H1 (cell line): ENCODE results near the gene HS2ST1. TPM values are rescaled to one million over a fixed set of nuclear protein-coding genes. Genes with fewer than 3 reads are reported as not detected.

Experiments used
- CTCF ChIA-PET: fragments of 300-600 bp; sonication (Branson Sonifier 250); formaldehyde crosslinking; loops from one replicate; lab custom pipeline; 2021; ENCODE audit not compliant: partially characterized antibody; lab: Charles Lee
- POLR2A ChIA-PET: fragments of 300-600 bp; sonication (Branson Sonifier 250); formaldehyde crosslinking; loops from one replicate; lab custom pipeline; 2021; ENCODE audit warnings: inconsistent platforms; ENCODE audit not compliant: partially characterized antibody; lab: Charles Lee
- DNase-seq, 2 experiments: peaks; one replicate each; pipeline versions ENCODE4 v3.0.0 to v3.0.0-alpha.2; 2010 to 2022; ENCODE audit warnings: low spot score in 2 of 2, low read depth in 1 of 2, mixed read lengths in 1 of 2
- FAIRE-seq: peaks from 2 replicates; lab custom pipeline; 2011; peaks lifted over from hg19 to GRCh38; lab: Jason Lieb, UNC
- H2AFZ ChIP-seq: 2 replicates; pipeline ENCODE4 v1.8.1; 2012; ENCODE audit warnings: low read length, inconsistent platforms
- H2AK5ac ChIP-seq: 2 replicates; pipeline ENCODE4 v1.6.1; 2013; ENCODE audit warnings: low read depth, low read length
- H2BK120ac ChIP-seq: replicated peaks from 2 replicates; pipeline ENCODE3; 2013; ENCODE audit warnings: low read depth, low read length, inconsistent platforms
- H2BK12ac ChIP-seq: 2 replicates; pipeline ENCODE4 v1.6.1; 2013; ENCODE audit warnings: low read depth, low read length
- H2BK15ac ChIP-seq: 2 replicates; pipeline ENCODE4 v1.6.1; 2013; ENCODE audit warnings: low read length
- H2BK20ac ChIP-seq: 2 replicates; pipeline ENCODE4 v1.6.1; 2013; ENCODE audit warnings: low read length
- H2BK5ac ChIP-seq: 2 replicates; pipeline ENCODE4 v1.6.1; 2013; ENCODE audit warnings: low read depth, low read length
- H3K14ac ChIP-seq: 2 replicates; pipeline ENCODE4 v1.6.1; 2013; ENCODE audit warnings: inconsistent platforms; ENCODE audit not compliant: insufficient read length
- H3K18ac ChIP-seq: 2 replicates; pipeline ENCODE4 v1.6.1; 2013; ENCODE audit warnings: low read length; ENCODE audit errors: extremely low read depth
- H3K23ac ChIP-seq: 2 replicates; pipeline ENCODE4 v1.6.1; 2013; ENCODE audit warnings: inconsistent platforms; ENCODE audit not compliant: insufficient read length
- H3K23me2 ChIP-seq: 2 replicates; pipeline ENCODE4 v1.6.1; 2013; ENCODE audit warnings: low read depth, low read length
- H3K27ac ChIP-seq: 2 replicates; pipeline ENCODE4 v1.6.1; 2011; ENCODE audit warnings: low read depth, low read length, inconsistent platforms
- H3K27me3 ChIP-seq, 4 experiments: replicated peaks in 1 of 4; 1 replicate in 1 of 4; 2 replicates in 3 of 4; pipeline versions ENCODE4 v1.6.1 to v1.8.1; 2011 to 2013; ENCODE audit warnings: low read length in 3 of 4, mild to moderate bottlenecking in 3 of 4, inconsistent platforms in 2 of 4, mixed read lengths in 2 of 4, moderate library complexity in 1 of 4; ENCODE audit not compliant: control insufficient read depth in 3 of 4, insufficient read depth in 3 of 4; ENCODE audit errors: extremely low read depth in 1 of 4
- H3K36me3 ChIP-seq, 4 experiments: 2 replicates each; pipeline versions ENCODE4 v1.6.1 to v1.8.1; 2011 to 2013; ENCODE audit warnings: mild to moderate bottlenecking in 4 of 4, low read length in 3 of 4, moderate library complexity in 2 of 4, control low read depth in 1 of 4, inconsistent platforms in 1 of 4; ENCODE audit not compliant: insufficient read depth in 4 of 4, control insufficient read depth in 2 of 4
- H3K4ac ChIP-seq: replicated peaks from 2 replicates; pipeline ENCODE3; 2013; ENCODE audit warnings: low read length, low read depth, mixed read lengths, inconsistent platforms; ENCODE audit not compliant: insufficient read length
- H3K4me1 ChIP-seq, 4 experiments: replicated peaks in 1 of 4; 1 replicate in 1 of 4; 2 replicates in 3 of 4; pipeline versions ENCODE4 v1.6.1 to v1.8.1; 2011 to 2013; ENCODE audit warnings: low read length in 3 of 4, inconsistent platforms in 2 of 4, mixed read lengths in 1 of 4; ENCODE audit not compliant: insufficient read depth in 4 of 4, control insufficient read depth in 3 of 4
- H3K4me2 ChIP-seq, 2 experiments: 2 replicates each; pipeline versions ENCODE4 v1.6.1 to v1.8.1; 2011 to 2013; ENCODE audit warnings: low read depth in 2 of 2, low read length in 2 of 2, control low read depth in 1 of 2, inconsistent platforms in 1 of 2, mild to moderate bottlenecking in 1 of 2; ENCODE audit not compliant: insufficient read depth in 1 of 2
- H3K4me3 ChIP-seq, 4 experiments: fragments of 200-600, 300-600 bp in 1 of 4; sonication (generic), shearing (Covaris generic), sonication (Bioruptor Twin) in 1 of 4; 2 replicates each; pipeline versions ENCODE4 v1.5.1 to v1.8.1; 2011 to 2016; ENCODE audit warnings: low read length in 4 of 4, low read depth in 3 of 4, control low read depth in 2 of 4, inconsistent platforms in 2 of 4, mild to moderate bottlenecking in 2 of 4, mixed read lengths in 1 of 4, moderate library complexity in 1 of 4; ENCODE audit not compliant: insufficient read depth in 2 of 4; ENCODE audit errors: extremely low read depth in 1 of 4
- H3K56ac ChIP-seq: replicated peaks from 2 replicates; pipeline ENCODE3; 2013; ENCODE audit warnings: low read depth, mild to moderate bottlenecking, mixed read lengths, low read length, inconsistent platforms; ENCODE audit not compliant: insufficient read length
- H3K79me1 ChIP-seq: 2 replicates; pipeline ENCODE4 v1.6.1; 2013; ENCODE audit warnings: low read depth, low read length, control low read depth
- H3K79me2 ChIP-seq, 2 experiments: 2 replicates each; pipeline versions ENCODE4 v1.6.1 to v1.8.1; 2012 to 2013; ENCODE audit warnings: low read length in 2 of 2, mild to moderate bottlenecking in 2 of 2, inconsistent platforms in 1 of 2; ENCODE audit not compliant: insufficient read depth in 2 of 2, control insufficient read depth in 1 of 2
- H3K9ac ChIP-seq, 4 experiments: replicated peaks in 1 of 4; 1 replicate in 1 of 4; 2 replicates in 3 of 4; pipeline versions ENCODE4 v1.6.1 to v1.8.1; 2011 to 2013; ENCODE audit warnings: low read depth in 3 of 4, low read length in 3 of 4, control low read depth in 2 of 4, mild to moderate bottlenecking in 2 of 4, moderate library complexity in 2 of 4, inconsistent platforms in 1 of 4; ENCODE audit errors: extremely low read depth in 1 of 4
- H3K9me3 ChIP-seq, 2 experiments: 2 replicates each; pipeline versions ENCODE4 v1.6.1 to v1.8.1; 2012 to 2013; ENCODE audit warnings: mild to moderate bottlenecking in 2 of 2, moderate library complexity in 2 of 2, control low read depth in 1 of 2, inconsistent platforms in 1 of 2, low read depth in 1 of 2, low read length in 1 of 2, mixed read lengths in 1 of 2; ENCODE audit not compliant: insufficient read depth in 2 of 2
- H4K20me1 ChIP-seq, 2 experiments: replicated peaks in 1 of 2; 2 replicates each; pipeline versions ENCODE3 to v1.8.1; 2011 to 2013; ENCODE audit warnings: inconsistent platforms in 2 of 2, low read length in 2 of 2, mild to moderate bottlenecking in 1 of 2; ENCODE audit not compliant: insufficient read depth in 2 of 2, control insufficient read depth in 1 of 2
- H4K5ac ChIP-seq: 2 replicates; pipeline ENCODE4 v1.6.1; 2013; ENCODE audit warnings: low read length, low read depth, mixed read lengths, inconsistent platforms; ENCODE audit not compliant: insufficient read length
- H4K8ac ChIP-seq: 2 replicates; pipeline ENCODE4 v1.8.0; 2013; ENCODE audit warnings: mild to moderate bottlenecking, moderate library complexity, low read length, inconsistent platforms; ENCODE audit not compliant: insufficient read depth; ENCODE audit errors: extremely low read depth
- H4K91ac ChIP-seq: replicated peaks from 2 replicates; pipeline ENCODE3; 2013; ENCODE audit warnings: low read length, mixed read lengths, inconsistent platforms; ENCODE audit not compliant: insufficient read length
- EGR1 ChIP-seq: IDR thresholded peaks from 2 replicates; pipeline ENCODE4 v1.6.1; 2011; ENCODE audit warnings: low read depth, low read length, borderline replicate concordance
- HDAC6 ChIP-seq: IDR thresholded peaks from one replicate; pipeline ENCODE4 v1.7.1; 2012; ENCODE audit warnings: low read depth, mild to moderate bottlenecking, inconsistent platforms, low read length, moderate library complexity
- RAD21 ChIP-seq, 2 experiments: IDR thresholded peaks in 1 of 2; conservative IDR thresholded peaks in 1 of 2; 2 replicates each; pipeline ENCODE4 v1.6.1; 2011; ENCODE audit warnings: low read depth in 2 of 2, low read length in 2 of 2, improper control_type of control experiment in 1 of 2, inconsistent platforms in 1 of 2, mild to moderate bottlenecking in 1 of 2, moderate library complexity in 1 of 2
- WGBS, 2 experiments: shearing (Covaris generic) in 1 of 2; methylation state at CpG; one replicate each; pipeline versions ENCODE4 v1.1.6 to v1.1.7; 2013 to 2015; ENCODE audit warnings: low lambda C conversion rate in 2 of 2, mixed read lengths in 2 of 2, inconsistent platforms in 1 of 2, low coverage in 1 of 2, missing lambda C conversion rate in 1 of 2; ENCODE audit not compliant: insufficient replicate concordance in 2 of 2, insufficient coverage in 1 of 2, insufficient read length in 1 of 2; ENCODE audit errors: extremely low coverage in 1 of 2, missing lambda C conversion rate in 1 of 2; 5-methylcytosine and 5-hydroxymethylcytosine counted together
- polyA plus RNA-seq, 7 experiments: library from polyadenylated mRNA; depleted of rRNA in 3 of 7; stranded (reverse) in 5 of 7; unstranded in 2 of 7; fragments of >200 nt in 5 of 7; fragments of 200-250 nt in 2 of 7; gene quantifications; 1 replicate in 5 of 7; 2 replicates in 1 of 7; 4 replicates in 1 of 7; pipeline versions ENCODE4 v1.2.1 to v1.2.3, GENCODE V29; 2011 to 2013; ENCODE audit warnings: missing spikeins in 2 of 7, mixed read lengths in 2 of 7
- total RNA-seq: library from RNA; stranded (reverse); fragmentation: NEBNext Ultra II Directional; extraction: Animal tissue kit (Norgen Biotek cat#: 25700); gene quantifications from 2 replicates; pipeline ENCODE4 v1.2.1, GENCODE V29; 2021

The HS2ST1 gene
- total and polyA plus RNA-seq, 2 of the 8 experiments (the other 6 are each of a cell fraction or from before 2014, with no cell fraction given): 5.2 to 28.3 TPM

- Histone ChIP-seq H3K4me2 (no peak overlapping the region), H3K9ac (no peak overlapping the region), H3K27ac (no peak overlapping the region), H4K8ac (no peak overlapping the region), H3K18ac (no peak overlapping the region), H2BK20ac (no peak overlapping the region), H3K23me2 (no peaks in the 10 kb centered on the region), H2BK5ac (no peak overlapping the region), H2AK5ac (no peak overlapping the region), H3K23ac (no peak overlapping the region), H2AFZ (no peak overlapping the region), H3K4me1 (no peaks in the 10 kb centered on the region), H3K79me2 (no peaks in the 10 kb centered on the region), H3K79me1 (no peaks in the 10 kb centered on the region), H3K4ac (no peak overlapping the region), H2BK12ac (no peak overlapping the region), H3K9me3 (no peaks in the 10 kb centered on the region), H3K14ac (no peak overlapping the region), H4K20me1 (no peaks in the 10 kb centered on the region), H2BK15ac (no peak overlapping the region), H4K91ac (no peak overlapping the region), H2BK120ac (no peak overlapping the region), H4K5ac (no peak overlapping the region), H3K4me3 (no peak overlapping the region), H3K27me3 (no peaks in the 10 kb centered on the region), H3K36me3 (no peaks in the 10 kb centered on the region), H3K56ac (no peak overlapping the region)
- DNase-seq (no peak), FAIRE-seq (no peak)
- 71% methylated on average over 3 of the region's 3 CpGs; no CpG with 5 or more reads in 1 of the 2 experiments for WGBS, 2 experiments
- TF ChIP-seq HDAC6 (no peak), EGR1 (no peak), RAD21 (IDR thresholded peaks at IDR 0.05 in 1 of 2, conservative IDR thresholded peaks at IDR 0.05 in 1 of 2; ENCODE audit: low read depth in 2 of 2, low read length in 2 of 2) (peak in 1 of 2 experiments; percentile 34; a peak in 3 of 4 replicates)
- CTCF ChIA-PET: interaction anchor here (0.6 to 4.1 kb wide), 27 partner anchors 9 to 381 kb away, joined by 3 to 30 read pairs (median 4); no protein-coding TSS in a partner anchor
- POLR2A ChIA-PET: no interaction called here
Measured at GRCh38 chr1:87084244-87084836, 169.9 kb downstream of the HS2ST1 start.
